HepG2 (cell line): ENCODE results near the gene ALMS1. TPM values are rescaled to one million over a fixed set of nuclear protein-coding genes. Genes with fewer than 3 reads are reported as not detected.

Experiments
- ARID2 ChIP-seq: sonication (generic); formaldehyde crosslinking; IDR thresholded peaks from 2 replicates; pipeline ENCODE4 v1.8.1; 2022; ENCODE audit warnings: mild to moderate bottlenecking, missing genetic modification reagents, borderline replicate concordance
- ATF5 ChIP-seq: sonication (generic); formaldehyde crosslinking; IDR thresholded peaks from 2 replicates; pipeline ENCODE4 v1.4.0; 2020; ENCODE audit warnings: mild to moderate bottlenecking, low read depth, missing genetic modification reagents
- BCL3 ChIP-seq: sonication (generic); formaldehyde crosslinking; IDR thresholded peaks from 2 replicates; pipeline ENCODE4 v1.5.1; 2020; ENCODE audit warnings: mild to moderate bottlenecking, missing genetic modification reagents, moderate library complexity
- CEBPB ChIP-seq: IDR thresholded peaks from 2 replicates; pipeline ENCODE4 v1.6.1; 2011; ENCODE audit warnings: low read depth, low read length, improper control_type of control experiment, borderline replicate concordance
- FOXO4 ChIP-seq: sonication (generic); formaldehyde crosslinking; conservative IDR thresholded peaks from 2 replicates; pipeline ENCODE4 v1.8.1; 2023; ENCODE audit warnings: missing genetic modification reagents
- FOXP4 ChIP-seq: sonication (generic); formaldehyde crosslinking; IDR thresholded peaks from 2 replicates; pipeline ENCODE4 v1.4.0; 2020; ENCODE audit warnings: missing genetic modification reagents
- HOXD1 ChIP-seq: sonication (generic); formaldehyde crosslinking; IDR thresholded peaks from 2 replicates; pipeline ENCODE4 v1.5.0; 2020; ENCODE audit warnings: missing genetic modification reagents
- IKZF4 ChIP-seq: sonication (generic); formaldehyde crosslinking; IDR thresholded peaks from 2 replicates; pipeline ENCODE4 v1.5.1; 2020; ENCODE audit warnings: borderline replicate concordance, mild to moderate bottlenecking, low read depth, missing genetic modification reagents; ENCODE audit errors: not compliant biosample characterization
- IRF1 ChIP-seq: sonication (generic); formaldehyde crosslinking; IDR thresholded peaks from 2 replicates; pipeline ENCODE4 v1.4.0; 2020; ENCODE audit warnings: low read depth, mild to moderate bottlenecking, missing genetic modification reagents
- JUND ChIP-seq: sonication (generic); formaldehyde crosslinking; IDR thresholded peaks from 2 replicates; pipeline ENCODE4 v1.8.0; 2022; ENCODE audit warnings: mild to moderate bottlenecking, missing genetic modification reagents
- KAT7 ChIP-seq: IDR thresholded peaks from 2 replicates; pipeline ENCODE4 v1.6.1; 2018; ENCODE audit warnings: borderline replicate concordance, missing compliant biosample characterization
- RARG ChIP-seq: sonication (generic); formaldehyde crosslinking; IDR thresholded peaks from 2 replicates; pipeline ENCODE4 v1.4.0; 2020; ENCODE audit warnings: low read depth, mild to moderate bottlenecking, missing genetic modification reagents
- RFXANK ChIP-seq: IDR thresholded peaks from 2 replicates; pipeline ENCODE4 v1.6.1; 2016
- THAP7 ChIP-seq: sonication (generic); formaldehyde crosslinking; IDR thresholded peaks from 2 replicates; pipeline ENCODE4 v1.8.1; 2023; ENCODE audit warnings: mild to moderate bottlenecking, missing genetic modification reagents
- ZBTB42 ChIP-seq: sonication (generic); formaldehyde crosslinking; IDR thresholded peaks from 2 replicates; pipeline ENCODE4 v1.5.0; 2020; ENCODE audit warnings: mild to moderate bottlenecking, missing genetic modification reagents
- ZFP90 ChIP-seq: sonication (generic); formaldehyde crosslinking; IDR thresholded peaks from 2 replicates; pipeline ENCODE4 v1.8.0; 2022; ENCODE audit warnings: missing genetic modification reagents, mild to moderate bottlenecking, inconsistent platforms, borderline replicate concordance
- ZNF225 ChIP-seq: sonication (generic); formaldehyde crosslinking; IDR thresholded peaks from 2 replicates; pipeline ENCODE4 v1.4.0; 2020; ENCODE audit warnings: mild to moderate bottlenecking, missing genetic modification reagents
- ZNF253 ChIP-seq: sonication (generic); formaldehyde crosslinking; IDR thresholded peaks from 2 replicates; pipeline ENCODE4 v1.8.0; 2022; ENCODE audit warnings: mild to moderate bottlenecking, missing genetic modification reagents, borderline replicate concordance
- ZSCAN30 ChIP-seq: sonication (generic); formaldehyde crosslinking; IDR thresholded peaks from 2 replicates; pipeline ENCODE4 v1.5.0; 2020; ENCODE audit warnings: mild to moderate bottlenecking, missing genetic modification reagents
- polyA plus RNA-seq, 8 experiments: library from polyadenylated mRNA; depleted of rRNA in 3 of 8; stranded (reverse) in 7 of 8; unstranded in 1 of 8; fragments of >200 nt; fragmentation: Illumina TruSeq in 4 of 8; extraction: Trizol in 4 of 8; gene quantifications; 2 replicates each; pipeline versions ENCODE4 v1.2.1 to v1.2.3, GENCODE V29; 2011 to 2016; ENCODE audit warnings: low read depth in 4 of 8, missing spikeins in 1 of 8, mixed read lengths in 1 of 8; ENCODE audit not compliant: insufficient read depth in 1 of 8
- total RNA-seq, 5 experiments: library from RNA; depleted of rRNA; stranded (reverse); fragments of >200 nt; fragmentation: Illumina TruSeq; extraction: Trizol; gene quantifications; 2 replicates each; pipeline ENCODE4 v1.2.3, GENCODE V29; 2016; ENCODE audit warnings: low read depth in 1 of 5

ALMS1 gene
- total and polyA plus RNA-seq, 2 of the 13 experiments (the other 11 are each of a cell fraction or from before 2014, with no cell fraction given): 12.9 to 21.2 TPM

GRCh38 chr2:73642338-73643018 lies 256.8 kb downstream of the ALMS1 start, which contains the start of gene NAT8 (continued):
- TF ChIP-seq ZFP90 (CRISPR knock-in tag) (no peak), THAP7 (0 out of 2 replicates have a peak, but pooled peaks have one; percentile 35), BCL3 (no peak), KAT7 (CRISPR knock-in tag) (no peak), ZNF253 (CRISPR knock-in tag) (no peak), RARG (CRISPR knock-in tag) (no peak), FOXP4 (CRISPR knock-in tag) (peak; percentile 86), JUND (peak; percentile 50; the same call in 1 of the 2 replicates), IKZF4 (no peak), ARID2 (CRISPR knock-in tag) (no peak), HOXD1 (CRISPR knock-in tag) (no peak), CEBPB (no peak), IRF1 (no peak), ZNF225 (CRISPR knock-in tag) (no peak), ZBTB42 (CRISPR knock-in tag) (no peak; the same call in 1 of the 2 replicates), ZSCAN30 (CRISPR knock-in tag) (no peak), FOXO4 (no peak), ATF5 (CRISPR knock-in tag) (no peak), RFXANK (CRISPR knock-in tag) (no peak)
